HG03558 (cell line): ENCODE data around the gene CTNNA3.

ENCODE experiments used
- ATAC-seq: cut with Tn5 transposase; IDR thresholded peaks from one replicate; pipeline ENCODE4 v1.9.1; 2021; ENCODE audit warnings: moderate number of reproducible peaks; ENCODE audit not compliant: unreplicated experiment; ENCODE audit errors: extremely low read depth

The CTNNA3 gene

GRCh38 chr10:66238343-66238742 is 1457.7 kb downstream of the CTNNA3 start:
- ATAC-seq, result no peak

- no peak for ATAC-seq
Measured at GRCh38 chr10:66234872-66235271, 1461.1 kb downstream of the CTNNA3 start.

DNA sequence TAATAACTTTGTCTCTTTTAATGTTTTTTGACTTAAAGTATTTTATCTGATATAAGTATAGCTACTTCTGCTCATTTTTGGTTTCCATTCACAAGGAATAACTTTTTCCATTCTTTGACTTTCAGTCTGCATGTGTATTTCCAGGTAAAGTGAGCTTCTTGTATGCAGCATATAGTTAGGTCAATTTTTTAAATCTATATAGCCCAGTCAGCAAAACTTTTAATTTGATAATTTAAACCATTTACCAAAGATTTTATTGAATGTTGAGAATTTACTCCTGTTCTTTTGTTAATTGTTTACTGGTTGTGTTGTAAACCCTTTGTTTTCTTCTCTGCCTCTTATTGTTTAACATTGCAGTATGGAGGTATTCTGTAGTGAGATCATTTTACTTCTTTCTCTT is 1467.1 kb downstream of the CTNNA3 start:
- ATAC-seq, result no peak

DNA sequence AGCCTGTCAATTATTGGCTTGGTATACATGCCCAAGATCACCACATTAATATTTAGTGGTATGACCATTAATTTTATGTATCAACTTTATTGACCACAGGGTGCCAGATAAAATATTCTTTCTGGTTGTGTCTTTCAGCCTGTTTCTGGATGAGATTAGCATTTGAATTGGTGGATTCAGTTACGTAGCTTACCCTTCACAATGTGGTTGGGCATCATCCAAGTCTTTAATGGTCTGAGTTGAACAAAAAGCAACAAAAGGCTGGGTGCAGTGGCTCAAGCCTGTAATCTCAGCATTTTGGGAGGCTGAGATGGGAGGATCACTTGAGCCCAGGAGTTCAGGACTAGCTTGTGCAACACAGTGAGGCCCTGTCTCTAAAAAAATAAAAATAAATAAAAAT is 1472.3 kb downstream of the CTNNA3 start:
- no peak for ATAC-seq

DNA sequence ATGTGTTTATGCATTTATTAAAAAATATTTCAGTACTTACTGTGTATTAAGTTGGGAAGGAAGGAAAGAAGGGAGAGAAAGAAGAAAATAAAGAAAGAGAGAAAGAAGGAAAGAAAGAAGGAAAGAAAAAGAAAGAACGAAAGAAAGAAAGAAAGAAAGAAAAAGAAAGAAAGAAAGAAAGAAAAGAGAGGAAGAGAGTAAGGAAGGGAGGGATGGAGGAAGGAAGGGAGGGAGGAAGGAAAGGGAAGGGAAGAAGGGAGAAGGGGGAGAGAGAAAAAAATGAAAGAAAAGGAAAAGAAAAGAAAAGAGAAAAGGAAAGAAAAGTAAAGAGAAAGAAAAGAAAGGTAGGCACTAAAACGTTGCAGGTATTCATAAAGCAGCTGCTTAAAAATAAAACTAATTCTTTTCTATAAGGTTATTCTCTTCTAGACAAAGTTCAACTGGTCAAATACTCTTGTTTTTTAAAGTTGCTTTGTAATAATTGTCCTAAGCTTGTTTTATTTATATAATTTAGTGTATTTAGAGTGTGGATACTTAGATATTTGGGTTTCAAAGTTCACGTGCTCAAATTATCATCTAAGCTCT is 1473.4 kb downstream of the CTNNA3 start:
- no peak for ATAC-seq

DNA sequence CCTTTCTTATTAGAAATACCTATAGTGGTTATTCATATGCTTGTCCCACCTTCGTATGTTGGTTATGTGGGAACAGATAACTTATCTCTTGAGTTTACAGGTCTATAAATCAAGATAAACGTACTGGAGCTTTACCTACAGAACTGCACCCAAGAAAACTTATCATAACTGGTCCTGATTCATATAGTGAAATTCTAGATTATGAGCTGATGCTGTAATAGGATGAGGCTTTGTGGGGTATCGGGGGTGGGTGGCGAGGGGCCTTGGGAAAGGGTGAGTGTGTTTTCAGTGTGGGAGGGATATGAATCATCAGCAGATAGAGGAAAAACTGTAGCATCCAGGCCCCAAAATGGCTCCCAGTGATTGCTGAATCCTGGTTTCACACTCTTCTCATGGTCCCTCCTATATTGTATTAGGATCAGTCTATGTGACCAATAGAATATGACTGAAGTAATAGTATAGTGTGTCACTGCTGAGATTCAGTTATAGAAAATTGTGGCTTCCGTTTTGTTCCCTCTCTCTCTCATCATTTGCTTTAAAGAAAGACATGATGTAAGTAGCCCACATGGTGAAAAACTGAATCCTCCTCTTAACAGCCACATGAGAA is 1476.9 kb downstream of the CTNNA3 start:
- no peak for ATAC-seq

GRCh38 chr10:66218289-66218688 is 1477.7 kb downstream of the CTNNA3 start:
- ATAC-seq, result no peak

DNA sequence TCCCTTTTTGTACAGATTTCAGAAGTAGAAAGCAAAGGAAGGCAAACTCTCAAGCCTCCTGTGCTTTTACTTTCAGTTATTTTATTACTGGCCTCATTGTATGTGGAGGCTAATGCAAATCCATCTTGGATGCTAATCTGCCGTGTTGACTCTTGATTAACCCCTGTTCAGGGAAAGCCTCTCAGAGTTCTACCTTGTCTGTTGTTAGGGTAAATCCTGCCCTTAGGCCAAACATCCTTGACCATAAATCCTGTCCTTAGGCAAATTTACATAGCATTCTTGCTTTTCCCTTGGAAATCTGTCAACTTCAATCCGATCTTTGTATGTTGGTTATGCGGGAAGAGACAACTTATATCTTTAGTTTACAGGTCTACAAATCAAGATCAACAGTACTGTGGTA is 1480.1 kb downstream of the CTNNA3 start:
- no peak for ATAC-seq

DNA sequence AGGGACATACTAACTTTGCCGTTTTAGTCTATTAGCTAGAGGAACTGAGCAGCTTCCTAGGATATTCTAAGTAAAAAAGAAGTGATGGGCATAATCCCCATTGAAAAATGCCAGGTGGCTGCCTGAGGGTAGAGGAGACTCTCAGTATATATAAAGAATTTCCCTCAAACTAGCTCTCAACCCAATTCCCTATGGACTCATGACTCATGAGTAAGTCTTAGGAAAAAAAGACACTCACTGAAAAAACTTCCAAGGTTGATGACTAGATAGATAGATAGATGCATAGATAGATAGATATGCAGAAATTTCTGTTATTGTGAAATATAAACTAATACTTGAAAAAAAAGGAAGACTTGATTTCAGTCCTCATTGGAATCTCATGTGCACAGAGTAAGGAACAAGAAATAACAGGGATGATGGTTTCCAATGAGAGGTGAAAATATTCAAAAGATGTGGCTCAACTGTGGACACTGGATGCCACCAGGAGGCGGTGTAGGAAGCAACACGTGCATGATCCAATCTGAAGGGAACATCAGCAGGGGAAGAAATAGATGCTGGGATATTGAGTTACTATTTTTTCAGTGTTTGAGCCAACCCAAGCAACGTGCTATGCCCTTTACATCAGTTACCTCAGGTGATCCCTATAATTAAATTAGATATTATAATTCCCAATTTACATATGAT is 1481.1 kb downstream of the CTNNA3 start:
- ATAC-seq, result no peak

DNA sequence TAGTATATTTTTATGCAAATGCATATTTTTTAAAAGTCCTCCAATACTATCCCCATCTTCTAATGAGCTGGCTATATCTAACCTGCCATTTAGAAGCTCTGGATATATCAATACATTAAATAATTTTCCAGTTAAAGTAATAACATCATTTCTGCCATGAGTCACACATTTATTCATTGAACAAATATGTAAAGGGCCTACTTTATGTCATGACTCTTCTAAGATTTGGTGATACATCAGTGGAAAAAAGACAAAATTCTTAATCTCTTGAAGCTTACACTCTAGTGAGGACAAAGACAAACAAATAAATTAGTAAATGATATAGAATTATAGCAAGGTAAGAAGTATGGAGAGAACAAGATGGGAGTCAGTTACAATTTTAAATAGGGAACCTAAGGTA is 1487.0 kb downstream of the CTNNA3 start:
- no peak for ATAC-seq

DNA sequence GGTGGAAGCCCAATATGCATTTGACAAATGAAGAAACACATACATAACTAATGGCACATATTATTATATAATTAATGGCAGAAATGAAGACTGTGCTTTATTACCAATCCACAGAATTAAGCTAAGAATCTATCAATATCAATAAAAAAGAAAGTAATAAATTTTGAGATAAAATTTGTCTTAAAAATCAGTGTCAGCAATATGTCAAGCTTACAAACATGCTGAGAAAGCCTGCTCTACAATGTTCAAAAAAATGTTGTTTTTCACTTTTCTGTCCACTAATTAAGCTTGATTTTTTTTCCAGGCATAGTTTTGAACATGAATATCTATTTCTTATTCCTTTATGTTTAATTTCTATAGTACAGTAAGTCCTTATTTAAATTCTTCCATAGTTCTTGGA is 1491.2 kb downstream of the CTNNA3 start:
- ATAC-seq, result no peak

DNA sequence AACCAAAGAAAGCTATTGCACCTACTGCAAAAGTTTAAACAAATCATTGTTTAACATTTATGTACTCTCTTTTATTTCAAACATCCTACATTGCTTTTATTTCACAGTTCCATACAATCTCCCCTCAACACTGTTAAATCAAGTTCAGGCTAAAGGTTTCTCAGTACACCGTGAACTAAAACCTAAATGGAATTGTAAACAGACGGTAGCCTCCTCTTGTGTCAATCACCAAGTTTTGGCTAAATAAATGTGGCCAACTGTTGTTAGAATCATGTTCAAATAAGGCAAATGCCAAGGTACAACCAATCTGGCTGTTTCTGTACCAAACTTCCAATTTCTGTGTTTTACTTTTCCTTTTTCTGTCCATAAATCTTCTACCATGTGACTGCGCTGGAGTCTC is 1493.9 kb downstream of the CTNNA3 start:
- ATAC-seq, result no peak

GRCh38 chr10:66192162-66192831 is 1503.7 kb downstream of the CTNNA3 start:
- no peak for ATAC-seq

GRCh38 chr10:66190413-66190812 is 1505.6 kb downstream of the CTNNA3 start:
- no peak for ATAC-seq

GRCh38 chr10:66189271-66189670 is 1506.7 kb downstream of the CTNNA3 start:
- ATAC-seq, result no peak

DNA sequence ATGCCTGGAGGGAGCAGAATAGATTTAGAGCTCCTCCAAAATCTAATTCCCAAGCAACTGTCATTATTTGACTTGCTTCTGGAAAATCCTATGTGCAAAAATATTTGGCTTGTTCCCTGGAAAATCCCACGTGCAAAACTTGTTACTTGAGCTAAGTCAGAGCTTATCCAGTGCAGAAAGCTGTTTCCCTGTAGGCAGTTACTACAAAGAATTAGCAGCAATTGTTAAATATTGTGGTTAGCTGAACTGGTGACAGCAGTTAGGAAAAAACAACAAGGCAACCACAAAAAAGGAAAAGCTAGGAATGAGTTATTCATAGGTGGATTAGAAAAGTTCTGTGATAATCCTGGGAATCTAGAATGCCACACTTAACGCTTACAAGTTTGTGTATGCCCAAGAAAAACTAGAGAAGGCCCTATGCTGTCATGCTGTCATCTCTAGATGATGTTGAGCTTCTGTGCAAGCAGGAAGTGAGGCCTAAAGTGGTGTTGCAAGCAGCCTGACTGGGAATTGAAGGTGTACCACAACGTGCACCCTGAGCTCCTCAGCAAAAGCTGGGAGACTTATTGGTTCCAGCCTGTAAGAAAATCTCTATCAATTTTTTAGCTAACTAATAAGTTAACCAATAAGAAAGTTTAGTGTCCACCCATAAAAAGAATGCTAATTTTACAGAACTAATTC is 1508.8 kb downstream of the CTNNA3 start:
- ATAC-seq, result no peak

DNA sequence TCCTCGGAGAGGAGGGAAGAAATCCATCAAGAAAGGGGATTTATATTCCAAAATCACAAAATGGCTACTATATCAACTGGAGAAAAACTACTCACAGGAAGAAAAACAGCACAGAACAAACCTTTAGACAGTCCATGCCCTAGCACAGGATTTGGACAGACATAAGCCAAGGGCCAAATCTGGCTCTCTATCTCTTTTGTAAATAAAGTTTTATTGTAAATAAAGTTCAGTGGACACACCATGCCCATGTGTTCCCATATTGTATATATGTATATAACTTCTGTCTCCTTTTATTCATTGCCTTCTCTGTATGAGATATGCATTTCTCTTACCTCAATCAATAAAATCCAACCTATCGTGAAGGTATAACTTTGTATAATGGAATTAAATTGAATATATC is 1513.0 kb downstream of the CTNNA3 start:
- ATAC-seq, result no peak

DNA sequence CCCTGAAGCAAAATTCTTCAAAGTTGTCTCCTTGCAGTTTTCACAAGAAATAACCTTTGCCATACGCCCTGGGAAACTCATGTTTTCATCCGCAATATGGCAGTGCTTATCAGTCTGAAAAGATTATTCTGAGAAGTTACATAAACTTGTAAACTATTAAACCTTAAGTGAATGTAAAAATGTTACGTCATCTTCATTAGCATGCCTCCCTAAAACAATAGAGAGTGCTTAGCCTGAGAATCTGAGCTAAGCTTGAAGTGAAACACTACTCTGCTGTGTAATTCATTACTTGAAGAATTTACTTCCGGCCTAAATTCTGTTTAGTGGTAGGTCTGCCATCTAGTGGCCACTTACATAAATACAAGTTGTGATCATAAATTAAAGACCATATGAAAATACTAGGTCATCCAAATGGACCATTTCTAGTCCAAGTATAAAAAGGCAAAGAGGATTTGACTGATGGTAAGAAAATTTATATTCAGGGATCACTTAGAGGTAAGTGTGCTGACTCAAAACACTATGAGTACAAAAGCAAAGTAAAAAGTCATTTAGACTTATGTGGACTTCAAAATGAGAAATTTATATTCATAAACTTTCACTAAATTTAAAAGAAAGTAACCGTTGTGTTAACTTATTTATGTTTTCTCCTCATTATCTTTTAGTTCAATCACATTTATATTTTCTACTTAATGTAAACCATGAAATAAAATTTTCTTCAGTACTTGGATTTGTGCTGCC is 1515.2 kb downstream of the CTNNA3 start:
- peak; percentile 89 for ATAC-seq

DNA sequence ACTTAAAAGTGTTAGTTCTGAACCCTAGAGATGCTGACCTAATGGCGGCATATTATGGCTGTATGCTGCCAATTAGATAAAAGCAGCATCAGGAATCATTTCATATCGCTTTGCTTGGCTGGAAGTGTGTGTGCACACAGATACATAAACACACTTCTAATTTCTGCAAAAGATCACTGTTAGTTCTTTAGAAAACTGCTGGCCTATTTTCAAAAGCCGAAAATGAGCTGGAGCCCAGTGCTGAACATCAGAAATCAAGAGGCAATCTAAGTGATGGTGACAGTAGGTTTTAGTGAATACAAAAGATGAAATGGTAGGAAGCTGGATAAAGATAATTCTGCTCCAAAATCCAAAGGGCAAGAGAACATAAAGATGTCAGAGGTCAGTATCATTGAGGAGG is 1516.0 kb downstream of the CTNNA3 start:
- no peak for ATAC-seq

- ATAC-seq, result no peak
Measured at GRCh38 chr10:66176772-66177171, 1519.2 kb downstream of the CTNNA3 start.
